Left forelimb (tissue), 1 donor: ENCODE results near the gene CPZ.

ENCODE experiments used
- DNase-seq: peaks from one replicate; pipeline ENCODE4 v3.0.0-alpha.2; 2018; ENCODE audit warnings: low spot score

CPZ gene

GRCh38 chr4:8581094-8581861 is 11.3 kb upstream of the CPZ start:
- DNase-seq = no peak

- no peak for DNase-seq
Measured at GRCh38 chr4:8582016-8582415, 10.5 kb upstream of the CPZ start.

GRCh38 chr4:8582436-8582835 is 10.1 kb upstream of the CPZ start:
- no peak for DNase-seq

- DNase-seq = no peak
Measured at GRCh38 chr4:8582941-8583654, 9.5 kb upstream of the CPZ start.

- no peak for DNase-seq
Measured at GRCh38 chr4:8583655-8584025, 8.9 kb upstream of the CPZ start.

GRCh38 chr4:8585186-8585585 is 7.4 kb upstream of the CPZ start:
- DNase-seq = no peak

- peak; percentile 58 for DNase-seq
Measured at GRCh38 chr4:8585721-8586212, 6.8 kb upstream of the CPZ start.

- DNase-seq = no peak
Measured at GRCh38 chr4:8586246-8586645, 6.3 kb upstream of the CPZ start.

GRCh38 chr4:8586671-8587468 is 5.7 kb upstream of the CPZ start:
- no peak for DNase-seq

- DNase-seq = no peak
Measured at GRCh38 chr4:8587469-8588195, 4.9 kb upstream of the CPZ start.

GRCh38 chr4:8588196-8588470 is 4.4 kb upstream of the CPZ start:
- no peak for DNase-seq

- no peak for DNase-seq
Measured at GRCh38 chr4:8589336-8589735, 3.2 kb upstream of the CPZ start.

GRCh38 chr4:8589823-8590545 is 2.6 kb upstream of the CPZ start:
- no peak for DNase-seq

- no peak for DNase-seq
Measured at GRCh38 chr4:8590546-8590880, 2.1 kb upstream of the CPZ start.

- DNase-seq = no peak
Measured at GRCh38 chr4:8591114-8591513, 1.5 kb upstream of the CPZ start.

- no peak for DNase-seq
Measured at GRCh38 chr4:8591626-8592365, 769 bp upstream of the CPZ start.

- DNase-seq = no peak
Measured at GRCh38 chr4:8593264-8594096, 915 bp downstream of the CPZ start.

GRCh38 chr4:8594097-8595038 is 1.8 kb downstream of the CPZ start:
- DNase-seq = no peak
